Epithelial cell of esophagus (primary cell): ENCODE data around the gene AURKAIP1.
"Not testable (repeated sequence)": the region's sequence is repeated elsewhere in the genome, so short reads cannot be mapped to it uniquely, and the experiment has no call there.

Experiments used
- DNase-seq: peaks from one replicate; pipeline ENCODE4 v3.0.0; 2010; ENCODE audit warnings: low read depth
- H3K4me3 ChIP-seq: 2 replicates; pipeline ENCODE4 v1.5.1; 2011; ENCODE audit warnings: mild to moderate bottlenecking, low read length, control low read depth
- CTCF ChIP-seq: IDR thresholded peaks from 2 replicates; pipeline ENCODE4 v1.5.1; 2011; ENCODE audit warnings: low read depth, mild to moderate bottlenecking, low read length, control low read depth, inconsistent platforms; ENCODE audit not compliant: insufficient read depth; ENCODE audit errors: missing control alignments

AURKAIP1 gene

DNA sequence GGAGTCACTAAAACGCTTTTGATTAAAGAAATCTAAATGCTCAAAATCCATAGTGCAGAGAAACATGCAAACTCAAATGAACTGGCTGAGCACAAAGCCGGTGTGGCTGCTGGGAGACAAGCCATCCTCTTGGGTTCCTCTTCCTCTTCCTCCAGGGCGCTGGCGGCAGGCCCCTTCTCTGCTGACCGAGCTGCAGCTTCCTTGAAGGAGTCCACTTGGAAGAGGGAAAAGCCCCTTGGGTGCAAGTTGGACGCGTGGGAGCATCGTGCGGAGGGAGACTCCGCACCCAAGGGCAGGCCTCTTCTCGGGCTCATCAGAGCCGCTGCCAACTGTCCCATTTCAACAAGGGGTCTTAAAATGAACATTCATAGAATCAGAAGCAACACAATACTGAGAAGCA is 16.2 kb upstream of the AURKAIP1 start:
- DNase-seq: no peak
- no peak for TF ChIP-seq CTCF
- H3K4me3 ChIP-seq: no peak overlapping the region

GRCh38 chr1:1390675-1391074 is 15.7 kb upstream of the AURKAIP1 start:
- TF ChIP-seq CTCF: no peak
- no peak overlapping the region for H3K4me3 ChIP-seq
- no peak for DNase-seq

GRCh38 chr1:1388078-1388472 is 13.1 kb upstream of the AURKAIP1 start:
- DNase-seq: no peak
- no peak overlapping the region for H3K4me3 ChIP-seq
- TF ChIP-seq CTCF: no peak

- DNase-seq: no peak
- TF ChIP-seq CTCF: no peak
- no peak overlapping the region for H3K4me3 ChIP-seq
Observed at GRCh38 chr1:1387098-1388077, 12.4 kb upstream of the AURKAIP1 start.

GRCh38 chr1:1385931-1386330 is 10.9 kb upstream of the AURKAIP1 start:
- no peak for DNase-seq
- TF ChIP-seq CTCF: no peak

GRCh38 chr1:1385339-1385738 is 10.3 kb upstream of the AURKAIP1 start:
- not testable (repeated sequence) for H3K4me3 ChIP-seq, DNase-seq

More at GRCh38 chr1:1385931-1386330, 10.9 kb upstream of the AURKAIP1 start:
- H3K4me3 ChIP-seq: no peak overlapping the region

GRCh38 chr1:1381294-1381693 is 6.3 kb upstream of the AURKAIP1 start:
- no peak for DNase-seq
- TF ChIP-seq CTCF: no peak
- H3K4me3 ChIP-seq: no peak overlapping the region
